HCT116 (cell line): Measurements from ENCODE around the gene NUTM2B. TPM values are rescaled to one million over a fixed set of nuclear protein-coding genes. Genes with fewer than 3 reads are reported as not detected.
"Not testable (repeated sequence)": the region's sequence is repeated elsewhere in the genome, so short reads cannot be mapped to it uniquely, and the experiment has no call there.

Source experiments
- ATAC-seq: fragments of 200-7000 bp; cut with Tn5 transposase; 2 replicates; pipeline ENCODE4 v1.9.1; 2020; ENCODE audit warnings: mild to moderate bottlenecking, moderate library complexity
- BruUV-seq: library from RNA; stranded (reverse); fragments of 400-500 nt; replicated peaks from 2 replicates; lab custom pipeline; 2021; lab: Mats Ljungman, UMichigan
- CTCF ChIA-PET: fragments of 300-600 bp; sonication (Branson Sonifier 250); formaldehyde crosslinking; loops from one replicate; lab custom pipeline; 2021; ENCODE audit warnings: antibody characterized with exemption; lab: Charles Lee
- POLR2A ChIA-PET: fragments of 300-600, 350-600 bp; sonication (Branson Sonifier 250); formaldehyde crosslinking; loops from one replicate; lab custom pipeline; 2021; ENCODE audit warnings: antibody characterized with exemption; lab: Charles Lee
- RAD21 ChIA-PET, 2 experiments: fragments of 300-600 bp; sonication (Branson Sonifier 250); formaldehyde crosslinking; loops; one replicate each; lab custom pipeline; 2023; ENCODE audit warnings: low total read pairs in 2 of 2; ENCODE audit not compliant: uncharacterized antibody in 2 of 2, unreplicated experiment in 2 of 2, low non-redundant PET in 1 of 2; lab: Charles Lee
- DNase-seq: peaks from one replicate; pipeline ENCODE4 v3.0.0-alpha.2; 2010; ENCODE audit warnings: low read depth, low spot score
- H2AFZ ChIP-seq: fragments of 200-600 bp; shearing (Covaris generic), sonication (generic); 2 replicates; pipeline ENCODE4 v1.6.1; 2017; ENCODE audit warnings: low read depth, mixed run types, mixed read lengths, antibody characterized with exemption, low read length; ENCODE audit not compliant: poor library complexity, severe bottlenecking
- H3K27ac ChIP-seq: 2 replicates; pipeline ENCODE4 v1.5.1; 2012; ENCODE audit warnings: low read depth, low read length
- H3K27me3 ChIP-seq: fragments of 200-600 bp; sonication (generic); 2 replicates; pipeline ENCODE4 v1.6.1; 2016; ENCODE audit warnings: mixed run types, low read length, mixed read lengths; ENCODE audit not compliant: insufficient read depth
- H3K36me3 ChIP-seq, 2 experiments: fragments of 200-500 bp in 1 of 2; fragments of 200-600 bp in 1 of 2; sonication (Bioruptor generic) in 1 of 2; sonication (generic) in 1 of 2; 2 replicates each; pipeline versions ENCODE4 v1.5.1 to v1.6.1; 2014 to 2016; ENCODE audit warnings: low read length in 2 of 2, inconsistent platforms in 1 of 2, mixed read lengths in 1 of 2, mixed run types in 1 of 2; ENCODE audit not compliant: insufficient read depth in 2 of 2, control insufficient read depth in 1 of 2
- H3K4me1 ChIP-seq, 2 experiments: fragments of 200-600 bp in 1 of 2; sonication (generic) in 1 of 2; 2 replicates each; pipeline versions ENCODE4 v1.5.1 to v1.6.1; 2012 to 2017; ENCODE audit warnings: low read length in 2 of 2, inconsistent platforms in 1 of 2, mild to moderate bottlenecking in 1 of 2, mixed read lengths in 1 of 2, mixed run types in 1 of 2, moderate library complexity in 1 of 2; ENCODE audit not compliant: insufficient read depth in 2 of 2, control insufficient read depth in 1 of 2
- H3K4me2 ChIP-seq: fragments of 200-600 bp; sonication (generic); 2 replicates; pipeline ENCODE4 v1.6.1; 2017; ENCODE audit warnings: mixed run types, low read length, mixed read lengths
- H3K4me3 ChIP-seq, 2 experiments: fragments of 200-600 bp in 1 of 2; sonication (generic) in 1 of 2; replicated peaks in 1 of 2; 2 replicates each; pipeline ENCODE4 v1.5.1; 2011 to 2016; ENCODE audit warnings: low read length in 2 of 2, control low read depth in 1 of 2, low read depth in 1 of 2, mild to moderate bottlenecking in 1 of 2, mixed read lengths in 1 of 2, mixed run types in 1 of 2
- H3K79me2 ChIP-seq: fragments of 200-600 bp; sonication (generic); 2 replicates; pipeline ENCODE4 v1.6.1; 2017; ENCODE audit warnings: mild to moderate bottlenecking, mixed run types, low read length, moderate library complexity, mixed read lengths; ENCODE audit not compliant: insufficient read depth
- H3K9ac ChIP-seq: fragments of 200-600 bp; sonication (generic); 2 replicates; pipeline ENCODE4 v1.6.1; 2016; ENCODE audit warnings: low read length, mixed read lengths
- H3K9me2 ChIP-seq: fragments of 200-600 bp; sonication (generic), shearing (Covaris generic); 2 replicates; pipeline ENCODE4 v1.6.1; 2017; ENCODE audit warnings: mixed run types, mild to moderate bottlenecking, moderate library complexity; ENCODE audit not compliant: insufficient read depth
- H3K9me3 ChIP-seq, 2 experiments: fragments of 200-500 bp in 1 of 2; fragments of 200-600 bp in 1 of 2; sonication (Bioruptor generic) in 1 of 2; sonication (generic) in 1 of 2; 2 replicates each; pipeline ENCODE4 v1.6.1; 2014 to 2017; ENCODE audit warnings: low read length in 2 of 2, mixed read lengths in 2 of 2, inconsistent platforms in 1 of 2, low read depth in 1 of 2, mild to moderate bottlenecking in 1 of 2, mixed run types in 1 of 2, moderate library complexity in 1 of 2; ENCODE audit not compliant: control insufficient read depth in 1 of 2, insufficient read depth in 1 of 2
- H4K20me1 ChIP-seq: fragments of 200-600 bp; sonication (generic), shearing (Covaris generic); 2 replicates; pipeline ENCODE4 v1.6.1; 2017; ENCODE audit warnings: mixed run types, mild to moderate bottlenecking, moderate library complexity; ENCODE audit not compliant: insufficient read depth
- intact Hi-C: fragments of 100-400 bp; cut with micrococcal nuclease; formaldehyde crosslinking; loops from 2 replicates; pipeline ENCODE4 v1.10.0; 2022
- total RNA-seq: library from RNA; stranded (reverse); gene quantifications from one replicate; pipeline ENCODE4 v1.2.1, GENCODE V29; 2021; ENCODE audit not compliant: unreplicated experiment

The NUTM2B gene
- total RNA-seq, 1 experiment from 2014 or later: 1.4 TPM

DNA sequence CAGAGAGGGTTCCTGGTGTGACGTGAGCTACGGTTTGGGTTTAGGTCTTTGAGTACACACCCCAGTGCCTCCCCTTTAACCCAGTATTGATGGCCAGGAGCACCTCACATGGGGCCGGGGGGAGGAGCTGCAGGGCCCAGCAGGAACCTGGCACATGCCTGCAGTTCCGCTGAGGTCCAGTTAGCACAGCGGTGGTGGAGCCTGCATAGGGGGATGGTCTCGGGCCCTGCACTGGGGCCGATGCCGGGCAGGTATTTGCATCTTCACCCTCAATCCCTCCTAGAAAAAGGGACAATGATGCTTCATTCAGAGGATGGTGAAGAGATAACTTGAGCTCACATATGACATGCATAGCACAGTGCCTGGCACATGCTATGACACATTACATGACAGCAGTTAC is 4.0 kb downstream of the NUTM2B start:
- RAD21 ChIA-PET, H3K9me3 ChIP-seq, ATAC-seq, DNase-seq, POLR2A ChIA-PET, CTCF ChIA-PET, H3K4me2 ChIP-seq, H2AFZ ChIP-seq, H3K4me1 ChIP-seq, H4K20me1 ChIP-seq, H3K27me3 ChIP-seq, H3K9me2 ChIP-seq, H3K9ac ChIP-seq, BruUV-seq, intact Hi-C loops, H3K79me2 ChIP-seq, H3K36me3 ChIP-seq, H3K27ac ChIP-seq, H3K4me3 ChIP-seq: not testable (repeated sequence)

DNA sequence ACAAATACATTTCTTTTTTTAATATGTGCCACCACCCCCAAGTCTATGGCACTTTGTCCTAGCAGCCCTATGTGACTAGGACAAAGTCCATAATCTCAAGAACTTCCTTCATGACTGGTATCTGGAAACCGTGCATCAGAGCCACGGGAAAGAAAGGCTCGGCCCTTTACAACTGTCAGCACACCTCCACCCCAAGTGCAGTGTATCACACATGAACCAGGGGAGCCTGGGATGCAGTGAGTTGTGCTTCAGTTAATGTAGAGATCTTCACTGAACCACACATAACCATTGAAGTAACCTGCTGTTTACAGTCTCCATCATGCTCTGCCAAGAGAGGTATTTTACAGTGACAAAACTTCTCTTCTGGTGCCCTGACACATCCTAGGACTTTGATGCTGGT is 11.9 kb downstream of the NUTM2B start:
- DNase-seq, ATAC-seq, H3K9me2 ChIP-seq, H3K9ac ChIP-seq, RAD21 ChIA-PET, H4K20me1 ChIP-seq, CTCF ChIA-PET, BruUV-seq, H3K79me2 ChIP-seq, H3K36me3 ChIP-seq, H3K4me3 ChIP-seq, H3K27ac ChIP-seq, H3K4me2 ChIP-seq, POLR2A ChIA-PET, H2AFZ ChIP-seq, H3K4me1 ChIP-seq, H3K9me3 ChIP-seq, intact Hi-C loops, H3K27me3 ChIP-seq: not testable (repeated sequence)

DNA sequence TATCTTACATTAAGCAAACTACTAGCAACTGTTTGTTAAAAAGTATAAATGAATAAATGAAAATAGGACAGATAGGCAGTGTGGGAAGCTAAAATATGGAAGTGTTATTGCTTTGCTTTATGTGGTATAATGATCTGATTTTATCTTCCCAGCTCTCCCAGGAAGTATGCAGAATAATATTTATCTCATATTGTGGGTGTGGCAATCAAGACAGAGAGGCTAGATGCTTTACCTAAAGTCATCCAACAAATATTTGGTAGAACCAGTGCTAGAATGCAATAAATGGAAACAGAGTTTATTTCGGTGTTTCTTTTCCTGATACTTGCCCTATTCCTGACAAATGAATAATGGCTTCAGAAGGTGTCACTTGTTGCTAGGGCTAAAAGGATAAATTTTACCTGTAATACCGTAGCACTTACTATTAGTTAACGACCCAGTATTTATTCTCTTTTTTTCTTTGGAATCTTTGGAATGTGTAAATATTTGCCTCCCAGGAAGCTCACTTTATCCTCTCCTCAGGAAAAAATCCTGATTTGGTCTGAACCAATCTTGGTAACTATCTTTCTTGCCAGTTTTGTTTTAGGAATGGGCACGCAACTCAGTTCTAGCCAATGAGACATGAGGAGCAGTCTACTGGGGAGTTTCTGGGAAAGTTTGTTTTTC is 14.0 kb downstream of the NUTM2B start:
- H4K20me1 ChIP-seq, H3K9me2 ChIP-seq, H3K9ac ChIP-seq, H3K79me2 ChIP-seq, H2AFZ ChIP-seq, H3K4me1 ChIP-seq, RAD21 ChIA-PET, H3K36me3 ChIP-seq, ATAC-seq, CTCF ChIA-PET, DNase-seq, intact Hi-C loops, H3K27ac ChIP-seq, POLR2A ChIA-PET, H3K27me3 ChIP-seq, BruUV-seq, H3K4me2 ChIP-seq, H3K4me3 ChIP-seq, H3K9me3 ChIP-seq: not testable (repeated sequence)

DNA sequence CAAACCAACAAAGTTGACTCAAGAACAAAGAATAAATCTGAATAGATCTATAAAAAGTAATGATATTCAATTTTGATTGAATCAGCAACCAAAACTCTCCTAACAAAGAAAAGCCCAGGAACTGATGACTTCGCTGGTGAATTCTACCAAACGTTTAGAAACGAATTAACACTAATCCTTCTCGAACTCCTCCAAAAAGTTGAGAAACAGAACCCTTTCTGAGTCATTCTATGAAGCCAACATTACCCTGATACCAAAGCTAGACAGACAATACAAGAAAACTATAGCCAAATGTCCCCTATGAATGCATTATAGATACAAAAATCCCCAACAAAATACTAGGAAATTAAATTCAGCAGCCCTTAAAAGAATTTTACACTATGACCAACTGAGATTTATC is 17.0 kb downstream of the NUTM2B start:
- intact Hi-C loops, H3K36me3 ChIP-seq, DNase-seq, H3K4me2 ChIP-seq, H2AFZ ChIP-seq, ATAC-seq, H3K79me2 ChIP-seq, H3K4me1 ChIP-seq, H3K9me3 ChIP-seq, H3K27me3 ChIP-seq, H3K27ac ChIP-seq, H4K20me1 ChIP-seq, H3K4me3 ChIP-seq, H3K9me2 ChIP-seq, BruUV-seq, POLR2A ChIA-PET, CTCF ChIA-PET, RAD21 ChIA-PET, H3K9ac ChIP-seq: not testable (repeated sequence)
